GM12872 (cell line): ENCODE data around the gene EPHX1.

Experiments
- TF ChIP-seq, protein P1 (sequence below): IDR thresholded peaks from 3 replicates; pipeline ENCODE4 v1.5.1; 2011; ENCODE audit warnings: low read depth, mild to moderate bottlenecking, low read length, moderate library complexity; ENCODE audit not compliant: insufficient read depth

EPHX1 gene

GRCh38 chr1:225861834-225862580 is 52.1 kb downstream of the EPHX1 start:
- TF ChIP-seq, protein P1, sequence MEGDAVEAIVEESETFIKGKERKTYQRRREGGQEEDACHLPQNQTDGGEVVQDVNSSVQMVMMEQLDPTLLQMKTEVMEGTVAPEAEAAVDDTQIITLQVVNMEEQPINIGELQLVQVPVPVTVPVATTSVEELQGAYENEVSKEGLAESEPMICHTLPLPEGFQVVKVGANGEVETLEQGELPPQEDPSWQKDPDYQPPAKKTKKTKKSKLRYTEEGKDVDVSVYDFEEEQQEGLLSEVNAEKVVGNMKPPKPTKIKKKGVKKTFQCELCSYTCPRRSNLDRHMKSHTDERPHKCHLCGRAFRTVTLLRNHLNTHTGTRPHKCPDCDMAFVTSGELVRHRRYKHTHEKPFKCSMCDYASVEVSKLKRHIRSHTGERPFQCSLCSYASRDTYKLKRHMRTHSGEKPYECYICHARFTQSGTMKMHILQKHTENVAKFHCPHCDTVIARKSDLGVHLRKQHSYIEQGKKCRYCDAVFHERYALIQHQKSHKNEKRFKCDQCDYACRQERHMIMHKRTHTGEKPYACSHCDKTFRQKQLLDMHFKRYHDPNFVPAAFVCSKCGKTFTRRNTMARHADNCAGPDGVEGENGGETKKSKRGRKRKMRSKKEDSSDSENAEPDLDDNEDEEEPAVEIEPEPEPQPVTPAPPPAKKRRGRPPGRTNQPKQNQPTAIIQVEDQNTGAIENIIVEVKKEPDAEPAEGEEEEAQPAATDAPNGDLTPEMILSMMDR, result no peak

DNA sequence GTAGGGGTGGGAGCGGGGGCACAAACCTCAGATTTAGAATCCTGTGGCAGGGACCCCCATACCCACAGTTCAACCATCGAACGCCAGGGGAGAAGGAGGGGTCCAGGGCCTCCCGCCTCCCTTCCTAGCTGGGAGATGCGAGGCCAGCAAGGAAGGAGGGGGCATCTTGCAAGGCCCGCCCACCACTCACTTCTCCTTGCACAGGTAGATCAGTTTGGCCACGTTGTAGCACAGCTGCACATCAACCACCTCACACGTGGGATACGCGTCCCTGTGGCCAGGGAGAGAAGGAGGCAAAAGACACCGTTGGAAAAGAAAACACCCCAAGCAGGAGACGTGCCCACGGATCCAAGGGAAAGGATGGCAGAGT is 52.6 kb downstream of the EPHX1 start:
- TF ChIP-seq, protein P1, result no peak

DNA sequence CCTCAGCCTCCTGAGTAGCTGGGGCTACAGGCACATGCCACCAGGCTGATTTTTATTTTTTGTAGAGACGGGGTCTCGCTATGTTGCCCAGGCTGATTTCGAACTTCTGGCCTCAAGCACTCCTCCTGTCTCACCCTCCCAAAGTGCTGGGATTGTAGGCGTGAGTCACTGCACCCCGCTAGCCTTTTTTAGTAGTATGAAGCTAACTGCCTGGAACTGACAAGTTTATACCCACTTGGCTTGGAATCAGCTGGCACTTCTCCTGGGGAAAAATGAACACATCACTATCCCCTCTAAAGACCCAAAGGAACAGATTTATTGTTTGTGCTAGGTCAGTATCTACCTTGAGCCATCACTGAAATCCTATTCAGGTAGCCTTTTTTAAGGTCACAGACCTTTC is 53.2 kb downstream of the EPHX1 start:
- TF ChIP-seq, protein P1, result no peak

DNA sequence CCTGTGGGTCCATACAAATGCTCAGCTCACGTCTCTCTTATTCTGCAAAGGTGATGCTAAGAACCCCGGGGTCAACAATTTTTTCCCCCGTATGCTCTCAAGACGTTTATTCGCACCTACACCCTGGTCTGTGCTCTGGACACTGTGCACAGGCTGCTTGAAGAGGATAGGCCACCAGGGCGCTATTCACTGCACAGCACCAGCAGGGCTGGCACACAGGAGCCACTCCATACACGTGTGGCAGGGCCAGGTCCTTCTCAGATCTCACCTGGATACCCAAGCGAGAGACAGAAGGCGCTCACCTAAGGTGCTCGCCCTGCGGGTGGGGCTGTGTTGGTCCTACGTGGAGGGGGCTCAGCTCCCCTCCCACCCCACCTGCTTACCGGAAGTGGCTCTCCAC is 55.6 kb downstream of the EPHX1 start:
- TF ChIP-seq, protein P1, result no peak

DNA sequence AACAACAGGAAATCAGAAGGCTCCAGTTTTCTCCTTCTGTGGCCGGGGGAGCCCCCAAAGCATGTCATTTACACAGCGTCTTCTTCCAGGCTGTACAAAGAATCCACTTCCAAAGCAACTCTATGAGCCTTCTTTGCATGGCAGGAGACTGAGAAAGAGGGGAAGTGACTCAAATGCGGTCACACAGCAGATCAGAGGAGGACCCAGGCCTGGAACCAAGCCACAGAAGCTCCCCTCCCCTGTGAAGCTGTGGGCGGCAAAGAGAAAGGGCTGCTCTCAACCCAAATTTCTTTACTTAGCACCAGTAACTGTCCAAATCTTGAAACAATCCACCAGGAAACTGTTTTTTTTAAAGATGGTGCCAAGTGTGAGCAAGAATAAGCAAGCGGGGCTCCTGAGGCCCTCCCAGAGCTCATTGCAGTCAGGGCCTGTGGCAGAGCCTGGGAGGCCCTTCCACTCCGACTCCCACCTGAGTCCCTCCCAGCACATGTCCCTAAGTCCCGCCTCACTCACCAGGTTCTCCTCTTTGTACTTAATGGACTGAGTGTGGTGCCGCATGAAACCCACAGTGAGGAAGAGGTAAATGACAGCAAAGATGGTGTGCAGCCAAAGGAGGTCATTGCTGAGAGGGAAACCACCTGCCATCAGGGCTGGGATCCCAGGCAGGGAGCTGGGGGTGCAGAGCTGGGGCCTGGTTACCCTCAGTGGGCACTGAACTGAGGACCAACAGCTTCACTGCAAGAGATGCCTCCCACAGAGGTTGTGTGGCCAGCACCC is 56.3 kb downstream of the EPHX1 start:
- TF ChIP-seq, protein P1, result no peak

- TF ChIP-seq, protein P1, result no peak
Measured at GRCh38 chr1:225866981-225867380, 57.1 kb downstream of the EPHX1 start.

- TF ChIP-seq, protein P1, result no peak
Measured at GRCh38 chr1:225868631-225869330, 58.9 kb downstream of the EPHX1 start.
